NCI-H2081 treated with DMSO at 0.1 percent for 48 hours (cell line): Measurements from ENCODE around the gene TSPAN9.
"Not testable (repeated sequence)": the region's sequence is repeated elsewhere in the genome, so short reads cannot be mapped to it uniquely, and the experiment has no call there.

Experiments used
- DNase-seq: peaks from one replicate; lab custom pipeline; 2025; lab: John Stamatoyannopoulos, UW

Gene TSPAN9

GRCh38 chr12:3044141-3044630 is 33.0 kb upstream of the TSPAN9 start:
- no peak for DNase-seq

DNA sequence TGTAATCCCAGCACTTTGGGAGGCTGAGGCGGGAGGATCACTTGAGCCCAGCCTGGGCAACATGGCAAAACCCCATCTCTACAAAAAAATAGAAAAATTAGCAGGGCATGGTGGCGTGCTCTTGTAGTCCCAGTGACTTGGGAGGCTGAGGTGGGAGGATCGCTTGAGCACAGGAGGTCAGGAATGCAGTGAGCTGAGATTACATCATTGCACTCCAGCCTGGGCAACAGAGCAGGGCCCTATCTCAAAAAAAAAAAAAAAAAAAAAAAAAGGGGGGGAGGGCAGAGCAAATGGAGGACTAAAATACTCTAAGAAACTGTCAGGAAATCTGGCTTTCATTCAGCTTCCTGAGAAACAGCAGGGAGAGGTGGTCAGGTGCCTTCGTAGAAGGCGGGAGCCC is 31.7 kb upstream of the TSPAN9 start:
- DNase-seq, result no peak

GRCh38 chr12:3045989-3046388 is 31.2 kb upstream of the TSPAN9 start:
- DNase-seq, result no peak

- no peak for DNase-seq
Measured at GRCh38 chr12:3046441-3047200, 30.6 kb upstream of the TSPAN9 start.

DNA sequence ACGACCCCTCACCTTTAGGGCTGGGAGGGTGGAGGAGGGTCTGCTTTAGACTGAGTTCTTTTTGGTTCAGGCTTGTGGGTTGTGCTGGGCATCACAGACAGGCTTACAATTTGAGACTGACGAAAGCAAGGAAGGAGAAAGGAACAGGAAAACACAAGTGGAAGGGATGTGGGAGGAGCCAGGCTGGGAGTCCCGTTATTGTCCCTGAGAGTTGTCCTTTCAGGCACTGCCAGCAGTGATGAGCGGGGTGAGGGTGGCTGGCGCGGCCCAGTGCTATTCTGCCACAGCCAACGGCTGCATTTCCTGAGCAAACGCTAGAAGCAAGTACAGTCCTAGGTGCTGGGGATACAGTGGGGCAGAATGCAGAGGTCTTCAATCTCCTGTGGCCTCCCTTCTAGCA is 29.2 kb upstream of the TSPAN9 start:
- no peak for DNase-seq

DNA sequence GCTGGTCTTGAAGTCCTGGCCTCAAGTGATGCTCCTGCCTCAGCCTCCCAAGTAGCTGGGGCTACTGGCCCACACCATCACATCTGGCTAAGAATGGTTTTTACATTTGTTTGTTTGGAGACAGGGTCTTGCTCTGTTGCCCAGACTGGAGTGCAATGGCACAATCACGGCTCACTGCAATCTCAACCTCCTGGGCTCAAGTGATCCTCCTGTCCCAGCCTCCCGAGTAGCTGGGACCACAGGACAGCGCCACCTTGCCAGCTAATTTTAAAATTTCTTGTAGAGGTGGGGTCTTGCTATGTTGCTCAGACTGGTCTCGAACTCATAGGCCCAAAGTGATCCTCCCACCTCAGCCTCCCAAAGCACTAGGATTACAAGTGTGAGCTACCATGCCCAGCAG is 28.6 kb upstream of the TSPAN9 start:
- DNase-seq, result no peak

DNA sequence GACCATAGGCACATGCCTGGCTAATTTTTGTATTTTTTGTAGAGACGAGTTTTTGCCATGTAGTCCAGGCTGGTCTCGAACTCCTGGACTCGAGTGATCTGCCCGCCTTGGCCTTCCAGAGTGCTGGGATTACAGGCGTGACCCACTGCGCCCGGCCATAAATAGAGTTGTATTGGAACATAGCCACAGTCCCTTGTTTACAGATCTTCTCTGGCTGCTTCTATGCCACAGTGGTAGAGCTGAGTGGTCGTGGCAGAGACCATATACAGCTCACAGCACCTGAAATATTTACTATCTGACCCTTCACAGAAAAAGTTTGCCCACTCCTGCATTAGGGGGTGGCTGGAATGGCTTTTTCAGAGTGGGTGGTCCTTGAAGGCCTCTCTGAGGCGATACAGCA is 28.0 kb upstream of the TSPAN9 start:
- DNase-seq, result no peak

DNA sequence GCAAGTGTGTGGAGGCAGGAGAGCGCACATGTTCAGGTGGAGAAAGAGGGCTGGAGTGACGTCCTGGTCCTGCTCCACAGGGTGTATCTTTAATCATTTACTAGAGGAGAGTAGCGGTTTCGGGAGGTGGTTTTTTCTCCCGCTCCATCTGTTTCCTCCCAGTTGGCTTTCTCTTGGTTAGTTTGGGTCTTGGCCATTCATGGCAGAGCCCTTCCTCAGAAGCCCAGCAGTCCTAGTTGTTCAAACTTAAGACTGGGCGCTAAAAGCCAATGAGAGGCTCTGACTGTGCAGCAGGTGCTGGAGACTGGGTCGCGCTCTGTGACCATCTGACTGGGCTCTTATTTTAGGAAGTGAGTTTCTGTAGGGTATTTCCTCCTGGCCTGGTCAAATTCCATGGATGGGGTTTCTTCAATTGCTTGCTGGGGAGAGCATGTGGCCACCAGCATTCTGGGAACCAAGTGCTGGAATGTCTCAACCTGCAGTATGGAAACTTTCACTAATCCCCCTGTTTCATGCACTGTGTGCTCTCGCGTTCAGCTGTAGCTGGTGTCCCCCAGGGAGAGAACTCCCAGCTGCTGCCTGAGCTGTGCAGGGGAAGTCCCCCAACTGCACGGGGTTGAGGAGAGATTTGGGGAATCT is 27.4 kb upstream of the TSPAN9 start:
- no peak for DNase-seq

- DNase-seq, result no peak
Measured at GRCh38 chr12:3054374-3054773, 22.8 kb upstream of the TSPAN9 start.

DNA sequence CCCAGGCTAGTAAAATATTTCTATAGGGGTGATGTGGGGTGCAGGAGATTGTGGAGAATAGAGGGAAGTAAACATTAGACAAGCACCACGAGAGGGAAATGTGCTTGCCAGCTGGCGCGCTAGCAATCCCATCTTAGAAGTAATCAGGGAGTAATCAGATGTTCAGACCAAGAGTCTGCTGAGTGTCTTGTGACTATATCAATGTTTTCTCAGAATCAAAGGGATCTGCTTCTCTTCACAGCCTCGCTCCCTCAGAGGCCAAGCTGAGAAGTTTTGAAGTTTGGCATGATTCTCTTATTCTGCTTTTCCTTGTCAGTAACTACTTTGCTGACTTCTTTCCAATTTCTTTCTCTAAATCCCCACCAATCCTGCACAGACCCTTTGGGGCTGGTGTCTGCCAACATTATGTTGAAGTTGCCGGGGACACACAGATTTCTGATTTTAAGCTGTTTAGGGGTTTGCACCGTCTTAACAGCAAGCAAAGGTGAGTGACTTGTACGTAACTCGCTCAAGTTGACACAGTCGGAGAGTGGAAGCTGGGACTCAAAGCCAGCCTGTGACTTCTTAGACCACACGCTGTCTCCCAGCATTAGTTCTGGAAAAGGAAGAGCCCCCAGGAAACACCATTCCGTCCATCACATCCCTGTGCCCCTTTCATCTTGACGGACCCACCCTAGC is 22.0 kb upstream of the TSPAN9 start:
- DNase-seq, result no peak

DNA sequence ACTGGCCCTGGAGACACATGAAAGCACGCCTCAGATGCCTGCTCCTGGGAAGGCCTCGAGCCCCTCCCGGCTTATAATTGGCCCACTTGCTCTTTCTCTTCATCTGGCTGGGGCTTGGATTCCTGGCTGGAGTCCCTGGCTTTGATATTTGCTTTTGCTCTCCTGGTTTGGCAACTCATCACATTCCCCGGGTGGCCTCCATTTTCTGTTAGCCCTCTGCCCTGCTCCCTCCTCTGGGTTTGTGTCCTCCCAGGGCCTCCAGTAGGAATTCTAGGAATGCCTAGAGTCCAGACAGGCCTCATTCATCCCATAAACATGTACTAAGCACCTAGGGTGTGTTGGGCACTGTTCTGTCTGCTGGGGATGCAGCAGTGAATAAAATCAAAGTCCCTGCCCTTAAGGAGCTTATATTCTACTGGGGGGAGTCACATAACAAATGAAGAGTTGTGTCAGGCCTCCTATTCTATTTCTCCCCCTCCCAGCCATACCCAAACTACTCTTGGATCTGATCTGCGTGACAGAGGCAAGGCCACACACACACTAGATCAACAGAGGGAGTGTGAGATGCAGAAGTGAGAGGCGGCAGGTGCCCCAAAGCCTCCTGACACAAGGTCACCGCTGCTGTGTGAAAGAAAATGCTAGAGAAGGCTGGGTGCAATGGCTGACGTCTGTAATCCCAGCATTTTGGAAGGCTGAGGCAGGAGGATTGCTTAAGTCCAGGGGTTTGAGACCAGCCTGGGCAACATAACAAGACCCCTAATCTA is 21.3 kb upstream of the TSPAN9 start:
- no peak for DNase-seq

DNA sequence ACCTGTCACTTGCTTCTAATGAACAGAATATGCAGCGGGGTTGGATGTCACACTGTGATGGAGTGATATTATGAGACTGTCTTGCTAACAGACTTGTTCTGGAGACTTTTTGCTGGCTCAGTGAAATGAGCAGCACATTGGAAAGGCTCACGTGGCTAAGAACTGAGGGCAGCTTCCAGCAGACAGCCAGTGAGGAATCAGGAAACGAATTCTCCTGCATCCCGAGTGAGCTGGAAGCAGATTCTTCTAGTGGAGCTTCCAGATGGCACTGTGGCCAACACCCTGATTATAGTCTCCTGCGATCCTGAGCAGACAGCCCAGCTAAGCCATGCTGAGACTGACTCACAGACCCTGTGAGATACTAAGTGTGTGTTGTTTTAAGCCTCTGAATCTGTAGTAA is 16.1 kb upstream of the TSPAN9 start:
- no peak for DNase-seq

- DNase-seq, result no peak
Measured at GRCh38 chr12:3061501-3062215, 15.5 kb upstream of the TSPAN9 start.

DNA sequence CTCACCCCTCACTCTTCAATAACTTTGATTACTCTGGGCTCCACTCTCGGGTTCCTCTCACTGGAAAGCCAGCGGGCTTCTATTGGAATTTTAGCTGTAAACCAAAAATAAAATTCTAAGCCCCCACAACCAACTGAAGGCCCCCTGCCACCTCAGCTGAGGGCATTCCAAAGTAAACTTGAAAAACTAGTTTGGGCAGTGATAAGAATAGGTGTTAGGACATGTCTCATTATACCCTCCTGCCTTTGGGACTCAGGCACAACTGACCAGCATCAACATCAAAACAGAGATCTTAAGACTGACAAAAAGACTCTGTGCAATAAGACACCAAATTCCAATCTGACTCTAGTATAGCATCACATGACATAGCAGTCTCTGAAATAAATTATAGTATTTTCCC is 11.9 kb upstream of the TSPAN9 start:
- DNase-seq, result no peak

- DNase-seq, result not testable (repeated sequence)
Measured at GRCh38 chr12:3065846-3066245, 11.3 kb upstream of the TSPAN9 start.

GRCh38 chr12:3069714-3070113 is 7.5 kb upstream of the TSPAN9 start:
- no peak for DNase-seq

DNA sequence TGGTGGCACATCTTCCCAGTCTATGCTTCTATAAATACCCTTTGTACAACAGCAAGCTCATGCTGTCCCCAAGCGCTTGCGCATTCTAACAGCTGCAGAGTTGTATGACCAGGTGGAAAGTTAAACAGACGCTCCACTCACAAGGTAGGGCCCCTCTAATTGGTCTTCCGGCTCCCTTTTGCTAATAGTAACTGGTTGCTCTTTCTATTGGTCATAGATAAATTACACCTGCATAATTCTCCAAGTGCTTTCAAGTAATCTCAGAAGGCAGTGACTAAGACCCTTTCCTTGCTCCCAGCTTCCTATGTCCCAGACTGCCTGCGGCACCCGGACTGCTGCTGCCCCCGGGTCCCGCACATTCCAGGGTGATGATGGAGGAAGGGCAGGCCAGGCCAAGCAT is 6.1 kb upstream of the TSPAN9 start:
- DNase-seq, result no peak

DNA sequence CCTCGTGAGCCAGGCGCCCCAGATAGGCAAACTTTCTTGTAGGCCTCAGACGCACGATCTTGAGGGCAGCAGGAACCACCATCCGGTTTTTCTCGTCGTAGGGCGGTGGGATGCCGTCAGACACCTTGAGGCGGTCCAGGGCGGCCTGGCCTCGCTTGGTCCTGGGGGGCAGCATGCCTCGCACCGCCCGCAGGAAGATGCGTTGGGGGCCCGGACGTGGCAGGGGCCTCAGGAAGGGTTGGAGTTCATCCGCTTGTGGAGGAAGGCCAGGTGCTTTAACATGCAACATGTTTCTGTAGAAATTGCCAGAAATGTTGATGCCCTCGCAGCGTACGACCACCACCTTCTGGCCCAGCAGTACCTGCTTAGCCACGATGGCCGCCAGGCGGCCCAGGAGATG is 5.5 kb upstream of the TSPAN9 start:
- DNase-seq, result no peak

DNA sequence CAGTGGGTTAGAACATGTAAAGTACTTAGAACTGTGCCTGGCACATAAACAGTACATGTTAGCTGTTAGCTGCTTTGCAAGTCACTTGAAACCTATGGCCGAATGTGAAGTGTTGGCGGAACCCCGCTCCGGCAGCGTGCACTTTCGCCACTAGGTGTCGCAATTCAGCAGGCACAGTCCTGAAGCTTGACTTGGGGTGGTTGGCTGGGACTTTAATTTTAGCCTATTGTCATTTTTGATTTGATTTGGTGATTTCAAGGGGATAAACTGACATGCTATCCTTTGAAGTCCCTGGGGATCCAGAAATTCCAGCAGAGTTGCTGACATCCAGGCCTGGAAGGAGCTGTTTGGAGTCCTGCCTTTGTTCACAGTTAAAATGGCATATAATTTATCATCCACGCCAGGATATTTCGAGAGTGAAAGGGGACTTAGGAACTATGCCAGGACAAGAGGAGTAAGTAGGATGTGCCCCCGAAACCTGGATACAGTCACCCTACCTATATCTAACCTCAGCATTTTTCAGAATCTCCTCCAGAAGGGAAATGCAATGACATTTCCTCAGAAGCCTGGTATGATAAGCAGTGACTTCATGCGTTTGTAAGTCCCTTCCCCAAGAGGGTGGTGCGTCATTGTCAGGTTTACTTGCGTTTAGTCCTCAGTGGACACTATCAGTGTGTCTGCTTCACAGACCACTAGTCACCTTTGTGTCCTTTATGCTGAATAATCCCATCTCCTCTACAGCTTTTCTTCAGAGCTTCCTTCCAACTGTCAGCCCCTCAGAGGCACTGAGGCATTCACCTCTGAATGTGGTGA is 3.5 kb upstream of the TSPAN9 start:
- no peak for DNase-seq

DNA sequence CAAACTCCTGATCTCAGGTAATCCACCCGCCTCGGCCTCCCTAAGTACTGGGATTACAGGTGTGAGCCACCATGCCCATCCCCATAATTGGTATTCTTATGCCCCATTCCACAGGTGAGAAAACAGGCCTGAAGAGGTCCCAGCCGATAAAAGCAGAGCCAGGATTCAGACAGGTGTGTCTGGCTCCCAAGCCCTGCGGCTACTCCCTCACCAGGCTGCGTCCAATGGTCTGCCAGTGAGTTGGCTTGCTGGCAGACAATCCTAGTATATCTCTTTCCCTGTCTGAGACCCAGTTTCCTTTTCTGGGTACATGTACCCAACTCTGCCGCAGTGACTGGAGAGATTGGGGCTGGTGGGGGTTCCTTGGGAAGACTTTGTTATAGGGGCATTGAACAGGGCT is 1.9 kb upstream of the TSPAN9 start:
- DNase-seq, result no peak

DNA sequence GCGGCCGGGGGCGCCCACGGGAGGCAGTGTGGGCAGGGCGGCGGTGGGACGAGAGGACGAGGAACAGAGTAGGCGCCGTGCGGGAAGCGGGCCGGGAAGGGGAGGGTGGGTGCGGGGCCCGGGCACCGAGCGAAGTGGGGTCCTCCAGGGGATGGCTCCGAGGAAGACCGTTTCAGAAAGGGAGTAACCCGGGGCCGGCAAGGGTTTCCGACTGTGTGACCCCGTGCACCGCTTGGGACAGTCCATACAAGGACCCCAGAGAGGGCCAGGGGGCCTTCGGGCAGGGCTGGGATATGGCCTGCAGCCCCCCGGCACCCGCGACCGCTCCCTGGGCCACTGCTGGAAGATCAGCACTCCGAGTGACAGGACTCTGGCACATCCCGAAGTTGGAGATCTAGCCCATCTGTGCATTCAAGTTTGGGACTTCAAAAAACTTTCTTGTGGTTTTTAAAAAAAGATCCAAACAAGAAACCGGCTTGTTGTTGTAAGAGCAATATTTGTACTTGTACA is 448 bp downstream of the TSPAN9 start:
- DNase-seq, result no peak
